Astrocyte of the cerebellum (primary cell): Measurements from ENCODE around the gene SLC66A2.
"Not testable (repeated sequence)": the region's sequence is repeated elsewhere in the genome, so short reads cannot be mapped to it uniquely, and the experiment has no call there.

Experiments
- DNase-seq: peaks from one replicate; pipeline ENCODE4 v3.0.0-alpha.2; 2011; ENCODE audit warnings: low read depth
- H3K4me3 ChIP-seq: 2 replicates; pipeline ENCODE4 v1.5.1; 2011; ENCODE audit warnings: mild to moderate bottlenecking, low read depth, low read length, moderate library complexity
- in situ Hi-C: cut with HindIII; loops from 2 replicates; pipeline ENCODE4 v1.10.0; 2017; ENCODE audit warnings: low sequenced_read_pairs
- TF ChIP-seq, protein P1 (sequence below): IDR thresholded peaks from 2 replicates; pipeline ENCODE4 v1.5.1; 2012; ENCODE audit warnings: low read length, low read depth, moderate library complexity, mild to moderate bottlenecking; ENCODE audit errors: missing control alignments

Gene SLC66A2

GRCh38 chr18:79868811-79869541 lies 82.5 kb downstream of the SLC66A2 start:
- TF ChIP-seq, protein P1, sequence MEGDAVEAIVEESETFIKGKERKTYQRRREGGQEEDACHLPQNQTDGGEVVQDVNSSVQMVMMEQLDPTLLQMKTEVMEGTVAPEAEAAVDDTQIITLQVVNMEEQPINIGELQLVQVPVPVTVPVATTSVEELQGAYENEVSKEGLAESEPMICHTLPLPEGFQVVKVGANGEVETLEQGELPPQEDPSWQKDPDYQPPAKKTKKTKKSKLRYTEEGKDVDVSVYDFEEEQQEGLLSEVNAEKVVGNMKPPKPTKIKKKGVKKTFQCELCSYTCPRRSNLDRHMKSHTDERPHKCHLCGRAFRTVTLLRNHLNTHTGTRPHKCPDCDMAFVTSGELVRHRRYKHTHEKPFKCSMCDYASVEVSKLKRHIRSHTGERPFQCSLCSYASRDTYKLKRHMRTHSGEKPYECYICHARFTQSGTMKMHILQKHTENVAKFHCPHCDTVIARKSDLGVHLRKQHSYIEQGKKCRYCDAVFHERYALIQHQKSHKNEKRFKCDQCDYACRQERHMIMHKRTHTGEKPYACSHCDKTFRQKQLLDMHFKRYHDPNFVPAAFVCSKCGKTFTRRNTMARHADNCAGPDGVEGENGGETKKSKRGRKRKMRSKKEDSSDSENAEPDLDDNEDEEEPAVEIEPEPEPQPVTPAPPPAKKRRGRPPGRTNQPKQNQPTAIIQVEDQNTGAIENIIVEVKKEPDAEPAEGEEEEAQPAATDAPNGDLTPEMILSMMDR = no peak
- in situ Hi-C loops = no loop called here
- no peak overlapping the region for H3K4me3 ChIP-seq
- no peak for DNase-seq

GRCh38 chr18:79868168-79868784 lies 83.2 kb downstream of the SLC66A2 start:
- in situ Hi-C loops = no loop called here
- DNase-seq = no peak
- H3K4me3 ChIP-seq = no peak overlapping the region
- TF ChIP-seq, protein P1 = no peak

GRCh38 chr18:79867666-79868065 lies 83.8 kb downstream of the SLC66A2 start:
- no peak overlapping the region for H3K4me3 ChIP-seq
- TF ChIP-seq, protein P1 = no peak
- DNase-seq = no peak
- in situ Hi-C loops = no loop called here

- H3K4me3 ChIP-seq = no peak overlapping the region
- TF ChIP-seq, protein P1 = no peak
- in situ Hi-C loops = no loop called here
- no peak for DNase-seq
Observed at GRCh38 chr18:79866889-79867574, 84.4 kb downstream of the SLC66A2 start.

GRCh38 chr18:79865951-79866350 lies 85.5 kb downstream of the SLC66A2 start:
- DNase-seq, H3K4me3 ChIP-seq, in situ Hi-C loops: not testable (repeated sequence)

DNA sequence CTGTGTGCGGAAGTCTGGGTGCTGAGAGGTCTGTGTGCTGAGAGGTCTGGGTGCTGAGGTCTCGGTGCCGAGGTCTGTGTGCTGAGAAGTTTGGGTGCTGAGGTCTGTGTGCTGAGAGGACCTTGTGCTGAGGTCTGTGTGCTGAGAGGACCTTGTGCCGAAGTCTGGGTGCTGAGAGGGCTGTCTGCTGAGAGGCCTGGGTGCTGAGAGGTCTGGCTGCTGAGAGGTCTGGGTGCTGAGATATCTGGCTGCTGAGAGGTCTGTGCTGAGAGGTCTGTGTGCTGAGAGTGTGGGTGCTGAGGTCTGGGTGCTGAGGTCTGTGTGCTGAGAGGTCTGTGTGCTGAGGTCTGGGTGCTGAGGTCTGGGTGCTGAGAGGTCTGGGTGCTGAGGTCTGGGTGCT lies 86.5 kb downstream of the SLC66A2 start:
- in situ Hi-C loops = loop anchor here (5.0 kb wide), 2 partner anchors 53 to 62 kb away; no protein-coding TSS in a partner anchor
- H3K4me3 ChIP-seq, DNase-seq: not testable (repeated sequence)

DNA sequence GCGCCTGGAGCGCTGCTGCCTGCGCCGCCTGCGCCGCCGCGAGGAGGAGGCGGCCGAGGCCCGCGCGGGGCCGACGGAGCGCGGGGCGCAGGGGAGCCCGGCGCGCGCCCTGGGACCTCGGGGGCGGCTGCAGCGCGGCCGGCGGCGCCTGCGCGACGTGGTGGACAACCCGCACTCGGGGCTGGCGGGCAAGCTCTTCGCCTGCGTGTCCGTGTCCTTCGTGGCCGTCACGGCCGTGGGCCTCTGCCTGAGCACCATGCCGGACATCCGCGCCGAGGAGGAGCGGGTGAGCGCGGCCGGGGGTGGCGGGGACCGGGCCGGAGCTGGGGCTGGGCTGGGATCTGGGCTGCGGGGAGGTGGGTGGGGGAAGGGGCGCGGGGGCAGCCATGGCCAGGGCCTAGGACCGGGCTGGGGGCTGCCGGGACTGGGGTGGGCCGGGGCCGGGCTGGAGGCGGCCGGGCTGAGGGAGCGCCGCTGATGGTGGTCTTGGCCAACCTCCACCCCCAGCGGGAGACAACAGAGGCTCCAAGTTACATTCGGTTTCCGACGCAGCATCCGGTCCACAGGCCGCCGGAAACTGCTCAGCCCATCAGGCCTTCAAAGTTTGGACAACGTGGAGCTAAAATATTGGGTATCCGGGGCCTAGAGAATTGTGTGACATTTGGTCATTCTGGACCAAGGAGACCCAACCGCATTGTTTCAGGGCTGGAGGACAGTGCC lies 87.3 kb downstream of the SLC66A2 start:
- in situ Hi-C loops = loop anchor here (5.0 kb wide), 2 partner anchors 52 to 63 kb away; no protein-coding TSS in a partner anchor
- DNase-seq = no peak
- H3K4me3 ChIP-seq = no peak overlapping the region
- TF ChIP-seq, protein P1 = no peak
